ENCODE data around the gene ADAMTSL3.

The ADAMTSL3 gene, protein sequence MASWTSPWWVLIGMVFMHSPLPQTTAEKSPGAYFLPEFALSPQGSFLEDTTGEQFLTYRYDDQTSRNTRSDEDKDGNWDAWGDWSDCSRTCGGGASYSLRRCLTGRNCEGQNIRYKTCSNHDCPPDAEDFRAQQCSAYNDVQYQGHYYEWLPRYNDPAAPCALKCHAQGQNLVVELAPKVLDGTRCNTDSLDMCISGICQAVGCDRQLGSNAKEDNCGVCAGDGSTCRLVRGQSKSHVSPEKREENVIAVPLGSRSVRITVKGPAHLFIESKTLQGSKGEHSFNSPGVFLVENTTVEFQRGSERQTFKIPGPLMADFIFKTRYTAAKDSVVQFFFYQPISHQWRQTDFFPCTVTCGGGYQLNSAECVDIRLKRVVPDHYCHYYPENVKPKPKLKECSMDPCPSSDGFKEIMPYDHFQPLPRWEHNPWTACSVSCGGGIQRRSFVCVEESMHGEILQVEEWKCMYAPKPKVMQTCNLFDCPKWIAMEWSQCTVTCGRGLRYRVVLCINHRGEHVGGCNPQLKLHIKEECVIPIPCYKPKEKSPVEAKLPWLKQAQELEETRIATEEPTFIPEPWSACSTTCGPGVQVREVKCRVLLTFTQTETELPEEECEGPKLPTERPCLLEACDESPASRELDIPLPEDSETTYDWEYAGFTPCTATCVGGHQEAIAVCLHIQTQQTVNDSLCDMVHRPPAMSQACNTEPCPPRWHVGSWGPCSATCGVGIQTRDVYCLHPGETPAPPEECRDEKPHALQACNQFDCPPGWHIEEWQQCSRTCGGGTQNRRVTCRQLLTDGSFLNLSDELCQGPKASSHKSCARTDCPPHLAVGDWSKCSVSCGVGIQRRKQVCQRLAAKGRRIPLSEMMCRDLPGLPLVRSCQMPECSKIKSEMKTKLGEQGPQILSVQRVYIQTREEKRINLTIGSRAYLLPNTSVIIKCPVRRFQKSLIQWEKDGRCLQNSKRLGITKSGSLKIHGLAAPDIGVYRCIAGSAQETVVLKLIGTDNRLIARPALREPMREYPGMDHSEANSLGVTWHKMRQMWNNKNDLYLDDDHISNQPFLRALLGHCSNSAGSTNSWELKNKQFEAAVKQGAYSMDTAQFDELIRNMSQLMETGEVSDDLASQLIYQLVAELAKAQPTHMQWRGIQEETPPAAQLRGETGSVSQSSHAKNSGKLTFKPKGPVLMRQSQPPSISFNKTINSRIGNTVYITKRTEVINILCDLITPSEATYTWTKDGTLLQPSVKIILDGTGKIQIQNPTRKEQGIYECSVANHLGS (N-terminal part only)

DNA sequence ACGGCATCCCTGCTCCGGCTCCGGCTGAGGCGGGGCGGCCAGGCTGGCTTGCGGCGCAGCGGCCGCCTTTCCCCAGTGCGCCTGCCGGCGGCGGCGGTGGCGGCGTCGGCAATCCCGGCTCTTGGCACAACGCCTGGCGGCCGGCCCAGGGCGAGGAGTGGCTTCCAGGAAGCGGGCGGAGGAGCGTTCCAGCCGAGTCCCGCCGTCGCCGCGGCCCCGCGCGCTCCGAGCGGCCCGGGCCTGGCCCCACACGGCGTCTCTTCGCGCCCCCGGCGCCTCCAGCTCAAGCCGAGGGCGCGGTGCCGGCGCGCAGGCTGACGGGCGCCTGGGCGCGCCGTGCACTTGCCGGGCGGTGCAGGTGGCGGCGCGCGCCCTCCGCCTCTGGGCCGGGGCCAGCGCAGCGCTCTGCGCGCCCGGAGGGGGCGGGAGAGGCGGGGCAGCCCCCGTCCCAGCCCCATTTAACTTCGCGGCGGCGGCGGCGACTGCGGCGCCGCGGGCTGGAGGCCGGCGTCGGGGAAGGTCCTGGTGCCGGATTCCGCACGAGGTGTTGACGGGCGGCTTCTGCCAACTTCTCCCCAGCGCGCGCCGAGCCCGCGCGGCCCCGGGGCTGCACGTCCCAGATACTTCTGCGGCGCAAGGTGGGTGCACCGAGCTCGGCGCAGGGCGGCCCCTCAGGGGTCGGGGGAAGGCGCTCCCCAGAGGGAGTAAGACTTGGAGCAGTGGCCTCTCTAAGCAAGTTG lies at the start of gene ADAMTSL3:
Gene ADAMTSL3, plus strand, starts transcription at position 485 of the 740 bp plus-strand sequence. CDS start 1,639 bp downstream, outside the sequence.
- no peak for FAIRE-seq

DNA sequence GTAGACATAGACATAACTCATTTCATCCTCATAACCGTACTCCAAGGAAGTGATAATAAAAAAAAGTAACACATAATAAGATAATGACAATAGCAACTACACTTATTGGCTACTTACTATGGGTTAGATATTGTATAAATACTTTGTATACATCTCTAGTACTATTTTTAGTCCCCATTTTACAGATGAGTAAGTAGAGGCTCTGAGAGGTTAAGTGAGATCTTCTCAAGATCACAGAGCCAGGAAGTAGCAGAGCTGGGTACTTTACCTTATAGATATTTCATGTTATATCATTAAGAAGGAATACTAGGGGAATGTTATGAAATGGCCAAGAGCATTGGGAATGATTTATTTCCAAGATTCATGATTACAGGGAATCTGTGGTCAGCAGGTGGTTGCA lies 49.4 kb upstream of the ADAMTSL3 start:
- no peak for FAIRE-seq

DNA sequence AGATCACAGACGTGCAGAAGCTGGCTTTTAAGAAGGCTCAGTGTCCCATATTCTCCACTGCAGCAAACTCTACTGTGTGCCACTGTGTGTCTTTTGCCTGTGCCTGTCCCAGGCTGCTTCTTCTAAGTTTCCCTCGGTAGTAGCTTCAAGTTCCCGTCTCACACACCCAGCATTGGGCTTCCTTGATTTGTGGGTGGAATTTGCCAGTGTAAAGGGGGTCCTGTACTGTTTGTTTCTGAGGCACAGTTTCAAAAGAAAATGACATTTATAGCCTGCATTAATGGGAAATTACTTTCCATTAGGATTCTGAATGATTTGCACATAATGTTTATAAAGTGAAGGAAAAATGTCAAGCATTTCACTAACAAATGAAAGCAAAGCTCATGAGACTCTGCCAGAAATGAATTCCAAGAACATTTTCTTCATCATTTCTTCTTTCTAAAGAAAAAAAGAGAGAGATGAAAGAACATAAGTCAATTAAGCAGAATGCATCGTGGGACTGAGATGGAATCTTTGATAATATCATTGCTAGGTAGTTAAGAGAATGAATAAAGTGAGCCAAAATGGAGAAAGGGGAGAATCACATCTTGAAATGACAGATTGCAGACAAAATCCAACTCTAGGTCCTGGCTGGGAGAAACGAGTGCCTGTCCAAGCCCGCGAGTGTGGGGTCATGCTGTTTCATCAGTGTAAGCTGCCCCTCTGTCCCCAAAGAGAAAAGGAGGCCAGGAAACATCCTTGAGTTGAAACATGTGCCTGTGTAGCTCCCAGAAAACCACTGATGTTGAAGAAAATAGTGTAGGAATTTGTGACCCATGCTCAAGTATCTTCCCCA lies 48.6 kb upstream of the ADAMTSL3 start:
- FAIRE-seq = no peak

DNA sequence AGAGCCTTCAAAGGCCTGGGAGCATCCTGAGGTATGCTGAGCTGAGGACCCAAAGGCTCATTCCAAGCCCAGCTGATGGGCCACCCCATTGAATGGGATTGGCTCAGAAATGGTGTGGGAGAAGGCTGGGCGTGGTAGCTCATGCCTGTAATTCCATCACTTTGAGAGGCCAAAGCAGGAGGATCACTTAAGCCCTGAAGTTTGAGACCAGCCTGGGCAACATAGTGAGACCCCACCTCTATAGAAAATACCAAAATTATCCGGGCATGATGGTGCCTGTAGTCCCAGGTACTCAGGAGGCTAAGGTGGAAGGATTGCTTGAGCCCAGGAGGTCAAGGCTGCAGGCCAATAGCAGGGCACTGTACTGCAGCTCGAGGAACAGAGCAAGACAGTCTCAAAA lies 43.8 kb upstream of the ADAMTSL3 start:
- FAIRE-seq = no peak

DNA sequence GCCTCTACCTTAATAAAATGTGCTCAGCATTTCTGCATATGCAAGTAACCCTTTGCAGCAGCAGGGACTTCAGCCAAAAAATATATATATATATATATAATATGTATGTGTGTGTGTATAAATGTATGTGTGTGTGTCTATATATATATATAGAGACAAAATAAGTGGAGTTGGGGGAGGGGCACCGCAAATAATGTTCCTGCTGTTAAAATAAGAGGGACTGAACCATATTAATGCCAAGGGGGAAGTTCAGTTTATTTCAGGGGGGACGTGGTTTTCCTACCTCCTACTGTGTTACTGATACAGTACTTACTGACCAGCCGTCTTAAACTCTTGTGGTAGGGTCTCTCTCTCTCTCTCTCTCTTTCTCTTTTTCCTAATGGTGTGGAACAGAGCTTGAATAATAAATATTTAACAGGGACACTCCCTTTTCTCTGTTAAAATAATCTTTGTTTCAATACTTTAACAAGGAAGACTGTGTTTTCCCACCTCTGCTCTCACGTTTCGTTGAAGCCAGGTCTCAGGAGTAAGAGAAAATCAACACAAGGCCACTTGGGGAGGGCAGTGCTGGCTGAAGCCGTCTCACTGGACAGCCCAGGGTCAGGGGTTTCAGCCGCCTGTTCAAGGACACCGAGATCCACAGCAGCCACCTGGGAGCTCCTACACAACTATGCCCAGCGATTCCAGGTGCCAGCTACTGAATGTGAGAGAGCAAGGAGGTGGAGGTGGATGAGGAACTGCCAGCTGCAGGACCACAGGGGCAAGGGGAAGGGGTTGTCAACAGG lies 42.8 kb upstream of the ADAMTSL3 start:
- no peak for FAIRE-seq

DNA sequence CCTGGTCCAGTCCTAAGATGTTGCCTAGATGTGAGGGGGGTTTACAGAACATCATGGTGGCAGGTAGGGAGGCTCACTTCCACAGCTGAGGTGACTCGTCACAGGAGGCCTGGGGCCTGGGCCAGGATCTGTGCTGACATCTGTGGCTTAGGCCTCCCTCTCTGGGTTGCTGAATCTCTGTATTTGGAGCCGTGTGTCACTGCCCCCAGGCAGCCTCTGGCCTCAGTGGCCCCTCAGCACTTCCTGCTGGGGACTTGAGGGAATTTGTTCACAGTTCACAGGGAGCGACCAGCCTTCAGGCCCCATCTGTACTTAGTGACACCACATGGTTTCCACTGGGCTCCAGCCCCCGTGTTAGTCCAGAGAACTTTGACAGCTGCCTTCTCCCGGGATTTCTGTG lies 41.7 kb upstream of the ADAMTSL3 start:
- no peak for FAIRE-seq

DNA sequence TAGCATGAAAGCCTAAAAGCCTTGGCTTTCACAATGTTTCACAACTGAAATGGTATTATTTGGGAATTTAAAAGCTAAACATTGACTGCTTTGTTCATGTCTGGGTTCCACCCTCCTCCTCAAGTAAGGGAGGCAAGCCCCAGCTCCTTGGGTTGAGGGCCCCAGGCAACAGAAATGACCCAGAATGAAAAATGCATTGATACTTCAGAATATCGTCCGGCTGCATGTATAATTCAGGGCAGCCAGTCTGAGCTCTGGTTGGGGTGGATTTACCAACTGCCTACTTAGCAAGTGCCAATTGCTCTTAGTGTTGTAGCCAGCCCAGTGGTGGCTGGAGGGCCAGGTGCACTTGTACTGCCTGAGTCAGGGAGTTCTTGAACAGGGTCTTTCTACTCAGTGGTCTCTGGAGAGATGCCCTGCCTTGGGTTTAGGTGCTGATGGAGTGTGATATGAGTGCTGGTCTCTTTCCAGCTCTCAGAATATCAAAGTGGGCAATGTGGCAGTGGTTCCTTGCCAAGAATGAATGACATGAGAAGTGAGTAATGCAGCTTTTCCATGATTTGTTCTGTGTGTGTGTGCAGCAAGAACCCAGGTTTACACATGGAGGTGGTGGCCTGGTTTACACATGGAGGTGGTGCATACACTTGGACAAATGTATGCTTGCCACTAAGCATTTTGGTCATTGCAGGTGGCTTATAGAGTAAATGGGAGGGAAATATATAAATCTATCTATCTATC lies 40.9 kb upstream of the ADAMTSL3 start:
- FAIRE-seq = no peak

DNA sequence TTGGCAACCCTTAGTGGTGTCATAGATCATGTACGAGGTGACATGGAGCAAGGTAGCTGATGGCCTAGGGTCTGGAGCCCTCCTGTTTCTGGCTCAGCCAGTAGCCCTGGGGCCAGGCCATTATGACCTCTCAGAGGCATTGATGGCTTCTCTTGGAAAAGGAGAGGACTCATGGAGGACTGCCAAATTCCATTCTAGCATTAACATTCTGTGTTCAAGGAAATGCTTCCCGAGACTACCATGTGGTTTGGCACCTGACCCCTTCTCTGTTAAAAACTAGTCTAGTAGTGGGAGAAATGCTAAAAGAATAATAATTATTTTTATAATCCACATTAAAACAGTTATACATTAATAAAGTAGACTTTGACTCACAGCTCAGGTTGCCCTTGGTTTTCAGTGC lies 40.2 kb upstream of the ADAMTSL3 start:
- FAIRE-seq = no peak

DNA sequence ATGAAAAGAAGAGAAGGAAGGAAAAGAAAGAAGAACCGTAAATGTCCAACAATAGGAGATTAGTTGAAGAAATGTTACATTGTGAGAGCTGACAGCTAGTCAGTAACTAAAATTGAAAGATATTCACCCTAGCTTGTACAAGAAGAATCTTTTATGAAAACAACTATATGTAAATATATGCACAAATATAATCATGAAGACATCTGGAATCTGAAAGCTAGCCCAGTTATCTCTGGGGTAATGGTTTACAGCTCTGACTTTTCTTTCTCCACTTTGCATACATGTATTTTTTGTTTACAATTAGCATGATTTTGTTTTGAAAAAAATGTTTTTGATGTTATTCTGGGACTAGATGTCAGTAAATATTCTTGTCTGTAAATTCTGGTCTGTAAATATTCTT lies 37.1 kb upstream of the ADAMTSL3 start:
- FAIRE-seq = no peak

DNA sequence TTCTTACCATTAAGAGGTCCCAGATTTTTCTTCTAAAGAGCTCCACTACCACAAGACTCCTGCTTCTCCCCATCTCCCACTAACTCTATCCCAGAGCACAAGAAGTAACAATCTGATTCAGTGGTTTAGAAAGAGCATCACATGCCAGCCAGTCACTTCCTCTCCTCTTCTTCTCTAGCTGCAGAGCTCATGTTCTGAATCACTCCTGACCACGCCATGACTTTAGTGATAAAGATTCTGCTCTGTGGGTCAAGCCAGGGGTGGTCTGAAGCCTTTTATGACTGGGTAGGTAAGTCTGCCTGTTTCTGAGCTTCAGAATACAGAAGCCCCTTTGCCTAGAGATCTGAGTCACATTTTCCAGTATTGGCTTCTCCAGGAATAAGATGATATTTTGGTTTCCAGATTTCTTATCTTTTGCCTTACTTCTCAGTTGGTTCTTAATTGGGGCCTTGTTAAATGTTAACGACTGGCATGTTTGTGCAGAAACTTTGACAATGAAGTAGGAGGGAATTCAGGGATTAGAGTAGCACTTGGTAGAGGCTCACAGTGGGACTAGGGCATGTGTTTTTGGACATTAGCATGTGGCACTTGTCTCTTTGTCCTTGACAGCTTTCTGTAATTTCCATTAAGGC lies 27.6 kb upstream of the ADAMTSL3 start:
- FAIRE-seq = no peak

DNA sequence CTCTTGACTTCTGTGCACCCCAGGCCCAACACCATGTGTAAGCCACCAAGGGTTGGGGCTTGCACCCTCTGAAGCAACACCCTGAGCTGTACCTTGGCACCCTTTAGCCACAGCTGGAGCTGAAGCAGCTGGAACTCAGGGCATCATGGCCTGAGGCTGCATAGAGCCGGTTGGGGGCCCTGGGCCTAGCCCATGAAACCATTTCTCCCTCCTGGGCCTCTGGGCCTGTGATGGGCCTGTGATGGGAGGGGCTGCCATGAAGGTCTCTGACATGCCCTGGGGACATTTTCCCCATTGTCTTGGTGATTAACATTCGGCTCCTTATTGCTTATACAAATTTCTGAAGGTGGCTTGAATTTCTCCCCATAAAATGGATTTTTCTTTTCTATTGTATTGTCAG lies 22.4 kb upstream of the ADAMTSL3 start:
- FAIRE-seq = no peak

DNA sequence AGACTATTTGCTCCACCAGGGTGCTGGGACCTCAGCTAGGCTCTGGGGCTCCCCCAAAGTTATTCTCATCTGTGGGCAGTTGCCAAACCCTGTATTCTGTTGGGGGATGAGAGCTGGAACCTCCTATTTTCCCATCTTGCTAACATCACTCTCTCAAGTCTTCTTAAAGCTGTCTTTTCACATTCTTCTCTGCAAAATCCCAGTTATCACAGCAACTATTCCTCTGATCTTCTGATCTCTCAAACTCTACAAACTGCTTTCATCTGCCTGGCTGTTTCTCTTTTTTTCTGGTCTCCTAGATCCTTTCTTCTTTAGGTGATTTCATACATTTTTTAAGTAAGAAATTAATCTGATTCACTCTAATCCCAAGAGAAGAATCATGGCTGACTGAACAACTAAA lies 10.7 kb upstream of the ADAMTSL3 start:
- FAIRE-seq = no peak

DNA sequence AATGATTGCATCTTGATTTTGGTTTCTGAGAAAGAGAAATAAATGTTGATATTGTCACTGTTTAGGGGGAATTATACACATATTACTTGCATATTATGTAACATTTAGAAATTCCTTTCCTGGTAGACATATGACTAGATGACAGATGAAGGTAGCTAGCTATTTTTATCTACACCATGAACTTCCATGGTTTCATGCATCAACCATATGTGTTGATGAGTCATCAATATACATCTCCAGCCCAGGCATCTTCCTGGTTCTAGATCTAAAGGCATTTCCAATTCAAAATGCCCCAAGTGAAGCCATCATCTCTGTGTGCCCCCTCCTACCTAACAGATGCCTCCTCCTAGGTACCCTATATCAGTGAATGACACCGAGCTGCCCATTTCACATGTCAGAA lies 9.5 kb upstream of the ADAMTSL3 start:
- no peak for FAIRE-seq

DNA sequence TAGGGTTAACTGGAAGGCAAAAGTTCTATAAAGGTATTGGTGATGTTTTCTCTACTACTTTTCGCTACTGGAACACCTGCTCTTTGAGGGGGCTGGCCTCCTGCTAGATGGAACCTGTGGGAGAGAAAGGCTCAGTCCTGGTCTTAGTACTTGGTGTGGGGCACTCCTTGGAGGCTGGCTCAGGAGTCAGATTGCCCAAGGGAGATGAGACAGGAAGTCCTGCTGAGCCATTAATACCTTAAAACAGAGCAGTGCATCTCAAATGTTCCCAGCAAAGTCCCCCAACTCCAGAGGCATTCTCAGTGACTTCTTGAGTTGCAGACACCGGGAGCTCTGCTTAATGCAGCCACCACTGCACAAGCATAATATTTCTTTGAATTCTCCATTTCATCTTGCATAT lies 3.1 kb upstream of the ADAMTSL3 start:
- no peak for FAIRE-seq

DNA sequence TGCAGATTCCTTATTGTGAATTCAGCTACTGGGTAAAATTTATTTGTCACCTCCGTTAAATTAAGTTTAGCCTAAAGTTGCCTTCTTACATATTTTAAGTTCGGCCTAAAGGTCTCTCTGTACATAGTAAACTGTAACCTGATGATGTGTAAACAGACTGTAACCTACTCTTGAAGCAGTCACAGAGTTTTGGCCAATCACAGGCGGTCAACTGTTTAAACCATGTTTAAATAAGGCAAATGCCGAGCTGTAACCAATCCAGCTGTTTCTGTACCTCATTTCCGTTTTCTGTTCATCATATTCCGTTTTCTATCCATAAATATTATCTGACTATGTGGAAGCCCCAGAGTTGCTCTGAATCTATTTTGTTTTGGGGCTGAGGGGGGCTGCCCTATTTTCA lies 2.4 kb upstream of the ADAMTSL3 start:
- no peak for FAIRE-seq

DNA sequence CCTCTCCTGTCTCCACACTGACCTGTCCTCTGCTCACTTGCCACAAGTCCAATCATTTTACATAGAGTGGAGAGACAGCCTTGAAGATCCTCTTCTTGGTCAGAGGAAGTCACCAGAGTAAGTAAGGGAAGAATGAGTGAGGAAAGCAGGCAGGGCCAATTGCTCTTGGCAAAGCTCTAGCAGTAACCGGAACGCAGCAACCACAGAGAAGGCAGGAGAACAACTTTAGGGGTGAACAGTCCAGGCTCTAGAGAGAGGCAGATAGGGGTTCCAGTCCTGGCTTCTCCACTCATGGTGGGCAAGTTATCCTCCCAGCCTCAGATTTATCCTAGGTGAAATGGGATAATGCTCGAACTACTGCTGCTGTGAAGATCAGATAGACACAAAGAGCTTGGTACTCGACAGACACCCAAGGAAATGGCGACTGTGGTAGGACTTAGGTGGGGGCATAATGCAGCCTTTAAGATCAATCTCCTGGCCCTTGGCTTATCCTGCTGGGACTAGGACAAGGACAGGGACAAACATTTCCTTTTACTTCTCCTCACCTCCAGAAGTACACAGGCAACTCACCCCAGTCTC lies 1.2 kb upstream of the ADAMTSL3 start:
- no peak for FAIRE-seq

DNA sequence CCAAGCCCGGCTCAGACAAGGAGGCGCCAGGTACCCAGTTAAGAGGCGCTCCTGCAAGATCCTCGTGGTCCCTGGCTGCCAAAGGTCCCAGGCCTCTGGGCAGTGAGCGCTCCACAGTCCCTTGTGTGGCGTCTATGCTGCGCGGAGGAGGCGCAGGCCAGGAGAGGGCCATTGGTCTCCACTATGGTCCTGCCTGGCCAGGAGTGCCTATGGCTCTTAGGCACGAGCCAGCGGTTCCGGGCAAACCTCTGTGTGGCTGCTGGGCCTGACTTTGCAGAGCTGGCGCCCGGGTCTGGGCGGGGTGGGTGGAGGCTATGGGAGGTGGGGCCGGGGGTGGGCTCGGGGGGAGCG lies 660 bp upstream of the ADAMTSL3 start:
- FAIRE-seq = no peak

DNA sequence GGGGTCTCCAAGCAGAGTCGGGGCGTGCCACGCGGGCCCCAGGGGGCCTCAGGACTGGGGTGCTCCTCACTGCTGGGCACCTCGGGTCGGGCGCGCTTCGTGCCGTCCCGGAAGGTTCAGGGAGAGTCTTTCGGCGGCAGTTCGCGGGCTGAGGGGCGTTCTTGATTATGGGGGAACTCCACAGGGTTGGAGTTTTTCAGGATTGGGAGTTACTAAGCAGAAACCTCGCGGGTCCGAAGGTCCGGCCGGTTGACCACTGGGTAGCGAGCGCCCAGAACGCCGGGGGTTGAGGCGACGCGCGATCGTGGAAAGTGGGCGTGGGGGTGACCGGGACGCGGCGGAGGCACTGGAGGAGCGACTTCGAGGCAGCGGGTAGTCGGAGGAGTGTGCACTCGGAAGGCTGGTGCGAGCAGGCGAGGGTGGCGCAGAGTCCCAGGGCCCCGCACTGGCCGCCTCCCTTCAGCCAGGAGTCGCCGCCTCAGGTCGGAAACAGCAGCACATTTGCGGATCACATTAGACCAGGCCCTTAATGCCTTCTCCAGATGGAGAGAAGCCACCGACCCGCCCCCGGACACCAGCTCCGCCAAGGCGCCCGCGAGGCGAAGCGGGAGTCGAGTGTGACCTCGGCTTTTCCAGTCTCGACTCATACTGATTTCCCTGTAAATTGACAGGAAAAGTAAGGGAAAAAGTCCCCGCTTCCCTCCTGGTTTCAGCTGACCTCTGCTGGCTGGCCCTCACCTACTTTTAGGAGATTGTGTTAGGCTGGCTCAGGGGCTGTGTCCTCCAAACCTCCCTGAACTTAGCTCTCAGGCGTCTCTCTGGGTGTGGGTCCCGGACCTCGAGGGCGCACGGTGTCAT lies 685 bp downstream of the ADAMTSL3 start:
- no peak for FAIRE-seq

All from G401.6 (cell line).